ENCODE measurements around the gene MYOF.

Gene MYOF

GRCh38 chr10:93408783-93409182 is 73.4 kb downstream of the MYOF start:
- no peak for DNase-seq (ENCODE audit: low read depth)
- no peak overlapping the region for H3K4me3 ChIP-seq (ENCODE audit: low read depth, low read length)
- TF ChIP-seq CTCF (IDR thresholded peaks at IDR 0.05; ENCODE audit: low read depth, low read length, missing control alignments) = no peak

GRCh38 chr10:93406364-93407145 is 75.6 kb downstream of the MYOF start:
- no peak for TF ChIP-seq CTCF (IDR thresholded peaks at IDR 0.05; ENCODE audit: low read depth, low read length, missing control alignments)
- DNase-seq (ENCODE audit: low read depth) = no peak
- H3K4me3 ChIP-seq (ENCODE audit: low read depth, low read length) = no peak overlapping the region

GRCh38 chr10:93404048-93404354 is 78.1 kb downstream of the MYOF start:
- TF ChIP-seq CTCF (IDR thresholded peaks at IDR 0.05; ENCODE audit: low read depth, low read length, missing control alignments) = no peak

GRCh38 chr10:93403152-93404047 is 78.7 kb downstream of the MYOF start:
- no peak for TF ChIP-seq CTCF (IDR thresholded peaks at IDR 0.05; ENCODE audit: low read depth, low read length, missing control alignments)
- DNase-seq (ENCODE audit: low read depth) = no peak
- H3K4me3 ChIP-seq (ENCODE audit: low read depth, low read length) = no peak overlapping the region

More at GRCh38 chr10:93404048-93404354, 78.1 kb downstream of the MYOF start:
- no peak for DNase-seq (ENCODE audit: low read depth)
- H3K4me3 ChIP-seq (ENCODE audit: low read depth, low read length) = no peak overlapping the region

- no peak for DNase-seq (ENCODE audit: low read depth)
- H3K4me3 ChIP-seq (ENCODE audit: low read depth, low read length) = no peak overlapping the region
- TF ChIP-seq CTCF (IDR thresholded peaks at IDR 0.05; ENCODE audit: low read depth, low read length, missing control alignments) = no peak
Observed at GRCh38 chr10:93402192-93402591, 79.9 kb downstream of the MYOF start.

- no peak for TF ChIP-seq CTCF (IDR thresholded peaks at IDR 0.05; ENCODE audit: low read depth, low read length, missing control alignments)
- H3K4me3 ChIP-seq (ENCODE audit: low read depth, low read length) = no peak overlapping the region
- DNase-seq (ENCODE audit: low read depth) = no peak
Observed at GRCh38 chr10:93398528-93398927, 83.6 kb downstream of the MYOF start.
